SK-N-SH treated with all-trans-retinoic acid at 6 μM for 48 hours (cell line): ENCODE data around the gene PPP1R14B.

Experiments
- ATAC-seq: fragments of 200-7000 bp; cut with Tn5 transposase; 3 replicates; pipeline ENCODE4 v1.9.1; 2020; ENCODE audit warnings: mild to moderate bottlenecking, moderate library complexity
- ARNTL ChIP-seq: fragments of 450-650 bp; formaldehyde crosslinking; IDR thresholded peaks from 2 replicates; pipeline ENCODE4 v1.5.0; 2020; ENCODE audit warnings: low read depth, mild to moderate bottlenecking, moderate library complexity, borderline replicate concordance
- BACH2 ChIP-seq: fragments of 250-450 bp; sonication (Bioruptor Pico); IDR thresholded peaks from 2 replicates; pipeline ENCODE4 v1.9.0; 2021; ENCODE audit warnings: mild to moderate bottlenecking, borderline replicate concordance
- CREB5 ChIP-seq: fragments of 250-450 bp; sonication (Bioruptor Pico); IDR thresholded peaks from 2 replicates; pipeline ENCODE4 v1.5.1; 2020; ENCODE audit warnings: low read depth, mild to moderate bottlenecking, moderate library complexity
- CSDC2 ChIP-seq: fragments of 250-450 bp; sonication (Bioruptor Pico); IDR thresholded peaks from 2 replicates; pipeline ENCODE4 v1.5.0; 2020; ENCODE audit warnings: mild to moderate bottlenecking, moderate library complexity
- ESRRG ChIP-seq: fragments of 250-450 bp; sonication (Bioruptor Pico); IDR thresholded peaks from 2 replicates; pipeline ENCODE4 v1.6.1; 2021; ENCODE audit warnings: mild to moderate bottlenecking
- GLIS3 ChIP-seq: fragments of 250-450 bp; sonication (Bioruptor Pico); IDR thresholded peaks from 2 replicates; pipeline ENCODE4 v1.5.0; 2020; ENCODE audit warnings: mild to moderate bottlenecking, moderate library complexity
- OSR1 ChIP-seq: fragments of 250-450 bp; sonication (Bioruptor Pico); IDR thresholded peaks from 2 replicates; pipeline ENCODE4 v1.8.0; 2022; ENCODE audit warnings: moderate library complexity, mild to moderate bottlenecking, inconsistent platforms
- PATZ1 ChIP-seq: fragments of 250-450 bp; sonication (Bioruptor Pico); IDR thresholded peaks from 2 replicates; pipeline ENCODE4 v1.8.0; 2020; ENCODE audit warnings: mild to moderate bottlenecking, moderate library complexity, borderline replicate concordance
- PPARA ChIP-seq: fragments of 250-450 bp; sonication (Bioruptor Pico); IDR thresholded peaks from 2 replicates; pipeline ENCODE4 v1.5.0; 2020; ENCODE audit warnings: mild to moderate bottlenecking, borderline replicate concordance
- RARB ChIP-seq: fragments of 250-450 bp; sonication (Bioruptor Pico); IDR thresholded peaks from 2 replicates; pipeline ENCODE4 v1.8.0; 2021; ENCODE audit warnings: mild to moderate bottlenecking, moderate library complexity
- SNAI2 ChIP-seq: fragments of 250-450 bp; sonication (Bioruptor Pico); IDR thresholded peaks from 2 replicates; pipeline ENCODE4 v1.5.0; 2020; ENCODE audit warnings: mild to moderate bottlenecking, moderate library complexity
- TCF4 ChIP-seq: fragments of 250-450 bp; sonication (Bioruptor Pico); IDR thresholded peaks from 2 replicates; pipeline ENCODE4 v1.8.0; 2021; ENCODE audit warnings: mild to moderate bottlenecking, moderate library complexity, borderline replicate concordance
- TOX ChIP-seq: fragments of 250-450 bp; sonication (Bioruptor Pico); IDR thresholded peaks from 2 replicates; pipeline ENCODE4 v1.8.0; 2021; ENCODE audit warnings: mild to moderate bottlenecking, moderate library complexity, borderline replicate concordance
- ZC3H10 ChIP-seq: fragments of 250-450 bp; sonication (Bioruptor Pico); IDR thresholded peaks from 2 replicates; pipeline ENCODE4 v1.5.1; 2021; ENCODE audit warnings: mild to moderate bottlenecking, moderate library complexity
- ZFP30 ChIP-seq: fragments of 450-650 bp; formaldehyde crosslinking; IDR thresholded peaks from 2 replicates; pipeline ENCODE4 v1.5.0; 2022; ENCODE audit warnings: mild to moderate bottlenecking, moderate library complexity
- ZNF565 ChIP-seq: fragments of 450-650 bp; formaldehyde crosslinking; conservative IDR thresholded peaks from 2 replicates; pipeline ENCODE4 v1.5.0; 2020; ENCODE audit warnings: low read depth, mild to moderate bottlenecking, moderate library complexity
- ZNF70 ChIP-seq: fragments of 450-650 bp; formaldehyde crosslinking; IDR thresholded peaks from 2 replicates; pipeline ENCODE4 v1.5.0; 2020; ENCODE audit warnings: mild to moderate bottlenecking, moderate library complexity
- ZNF8 ChIP-seq: fragments of 450-650 bp; formaldehyde crosslinking; IDR thresholded peaks from 2 replicates; pipeline ENCODE4 v1.5.0; 2020; ENCODE audit warnings: mild to moderate bottlenecking, moderate library complexity
- TF ChIP-seq, protein P1 (sequence below): fragments of 250-450 bp; sonication (Bioruptor Pico); IDR thresholded peaks from 2 replicates; pipeline ENCODE4 v1.5.1; 2021; ENCODE audit warnings: mild to moderate bottlenecking, moderate library complexity
- TF ChIP-seq, protein P2 (sequence below): fragments of 250-450 bp; sonication (Bioruptor Pico); IDR thresholded peaks from 2 replicates; pipeline ENCODE4 v1.8.0; 2021; ENCODE audit warnings: low read depth, mild to moderate bottlenecking, moderate library complexity, borderline replicate concordance

The PPP1R14B gene

DNA sequence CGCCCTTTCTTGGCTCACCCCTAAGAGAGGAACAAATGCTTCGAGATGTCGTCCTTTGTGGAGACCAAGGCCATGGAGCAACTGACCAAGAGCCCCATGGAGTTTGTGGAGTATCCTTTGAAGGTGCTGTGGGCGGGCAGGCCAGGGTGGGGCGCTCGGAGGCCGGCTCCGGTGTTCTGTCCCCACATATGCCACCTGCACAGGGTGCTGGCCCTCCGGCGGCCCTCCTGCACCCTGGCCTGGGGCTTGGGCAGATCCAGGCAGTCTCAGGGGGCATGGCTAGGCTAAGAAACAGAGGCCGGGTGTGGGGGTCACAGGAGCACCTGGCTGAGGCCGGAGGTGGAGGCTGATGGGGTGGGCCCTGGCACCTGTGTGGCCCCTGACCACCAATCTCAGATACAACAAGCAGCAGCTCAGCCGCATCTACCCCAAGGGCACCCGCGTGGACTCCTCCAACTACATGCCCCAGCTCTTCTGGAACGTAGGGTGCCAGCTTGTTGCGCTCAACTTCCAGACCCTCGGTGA lies 14.9 kb upstream of the PPP1R14B start:
- ATAC-seq = no peak
- TF ChIP-seq PATZ1 (CRISPR knock-in tag) (no peak), RARB (CRISPR knock-in tag) (no peak), ZFP30 (CRISPR knock-in tag) (no peak), BACH2 (CRISPR knock-in tag) (no peak), GLIS3 (no peak)
- TF ChIP-seq, protein P1, sequence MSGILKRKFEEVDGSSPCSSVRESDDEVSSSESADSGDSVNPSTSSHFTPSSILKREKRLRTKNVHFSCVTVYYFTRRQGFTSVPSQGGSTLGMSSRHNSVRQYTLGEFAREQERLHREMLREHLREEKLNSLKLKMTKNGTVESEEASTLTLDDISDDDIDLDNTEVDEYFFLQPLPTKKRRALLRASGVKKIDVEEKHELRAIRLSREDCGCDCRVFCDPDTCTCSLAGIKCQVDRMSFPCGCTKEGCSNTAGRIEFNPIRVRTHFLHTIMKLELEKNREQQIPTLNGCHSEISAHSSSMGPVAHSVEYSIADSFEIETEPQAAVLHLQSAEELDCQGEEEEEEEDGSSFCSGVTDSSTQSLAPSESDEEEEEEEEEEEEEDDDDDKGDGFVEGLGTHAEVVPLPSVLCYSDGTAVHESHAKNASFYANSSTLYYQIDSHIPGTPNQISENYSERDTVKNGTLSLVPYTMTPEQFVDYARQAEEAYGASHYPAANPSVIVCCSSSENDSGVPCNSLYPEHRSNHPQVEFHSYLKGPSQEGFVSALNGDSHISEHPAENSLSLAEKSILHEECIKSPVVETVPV (CRISPR knock-in tag) = no peak

DNA sequence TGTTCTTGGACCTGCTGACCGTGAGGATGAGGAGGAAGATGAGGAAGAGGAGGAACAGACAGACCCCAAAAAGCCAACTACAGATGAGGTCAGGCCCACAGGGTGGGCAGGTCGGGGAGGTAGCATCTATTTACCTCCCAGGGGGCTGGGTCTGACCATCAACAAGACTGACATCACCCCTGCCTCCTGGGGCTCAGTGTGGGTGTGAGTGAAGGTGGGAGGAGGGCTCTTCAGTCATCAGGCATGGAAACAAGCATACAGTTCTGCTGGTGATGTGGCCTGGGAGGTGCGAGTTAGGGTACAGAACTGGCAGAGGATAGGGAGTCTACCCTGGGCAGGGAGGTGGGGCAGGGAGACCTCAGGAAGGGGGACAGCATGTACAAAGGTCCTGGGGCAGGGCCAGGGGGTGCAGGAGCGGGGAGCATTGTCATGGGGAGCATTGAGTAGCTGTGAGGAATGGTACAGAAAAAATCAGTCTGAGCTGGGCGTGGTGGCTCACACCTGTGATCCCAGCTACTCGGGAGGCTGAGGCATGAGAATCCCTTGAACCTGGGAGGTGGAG lies 13.5 kb upstream of the PPP1R14B start:
- TF ChIP-seq CREB5 (CRISPR knock-in tag) (no peak), BACH2 (CRISPR knock-in tag) (no peak), TOX (no peak), PPARA (no peak), OSR1 (CRISPR knock-in tag) (no peak), GLIS3 (no peak), CSDC2 (CRISPR knock-in tag) (no peak)
- TF ChIP-seq, protein P2, sequence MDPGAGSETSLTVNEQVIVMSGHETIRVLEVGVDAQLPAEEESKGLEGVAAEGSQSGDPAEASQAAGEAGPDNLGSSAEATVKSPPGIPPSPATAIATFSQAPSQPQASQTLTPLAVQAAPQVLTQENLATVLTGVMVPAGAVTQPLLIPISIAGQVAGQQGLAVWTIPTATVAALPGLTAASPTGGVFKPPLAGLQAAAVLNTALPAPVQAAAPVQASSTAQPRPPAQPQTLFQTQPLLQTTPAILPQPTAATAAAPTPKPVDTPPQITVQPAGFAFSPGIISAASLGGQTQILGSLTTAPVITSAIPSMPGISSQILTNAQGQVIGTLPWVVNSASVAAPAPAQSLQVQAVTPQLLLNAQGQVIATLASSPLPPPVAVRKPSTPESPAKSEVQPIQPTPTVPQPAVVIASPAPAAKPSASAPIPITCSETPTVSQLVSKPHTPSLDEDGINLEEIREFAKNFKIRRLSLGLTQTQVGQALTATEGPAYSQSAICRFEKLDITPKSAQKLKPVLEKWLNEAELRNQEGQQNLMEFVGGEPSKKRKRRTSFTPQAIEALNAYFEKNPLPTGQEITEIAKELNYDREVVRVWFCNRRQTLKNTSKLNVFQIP (CRISPR knock-in tag) = no peak
- ATAC-seq = no peak

- ATAC-seq = no peak
- no peak for TF ChIP-seq CSDC2 (CRISPR knock-in tag)
- TF ChIP-seq, protein P2 (CRISPR knock-in tag) = no peak
Observed at GRCh38 chr11:64259533-64260067, 12.9 kb upstream of the PPP1R14B start.

DNA sequence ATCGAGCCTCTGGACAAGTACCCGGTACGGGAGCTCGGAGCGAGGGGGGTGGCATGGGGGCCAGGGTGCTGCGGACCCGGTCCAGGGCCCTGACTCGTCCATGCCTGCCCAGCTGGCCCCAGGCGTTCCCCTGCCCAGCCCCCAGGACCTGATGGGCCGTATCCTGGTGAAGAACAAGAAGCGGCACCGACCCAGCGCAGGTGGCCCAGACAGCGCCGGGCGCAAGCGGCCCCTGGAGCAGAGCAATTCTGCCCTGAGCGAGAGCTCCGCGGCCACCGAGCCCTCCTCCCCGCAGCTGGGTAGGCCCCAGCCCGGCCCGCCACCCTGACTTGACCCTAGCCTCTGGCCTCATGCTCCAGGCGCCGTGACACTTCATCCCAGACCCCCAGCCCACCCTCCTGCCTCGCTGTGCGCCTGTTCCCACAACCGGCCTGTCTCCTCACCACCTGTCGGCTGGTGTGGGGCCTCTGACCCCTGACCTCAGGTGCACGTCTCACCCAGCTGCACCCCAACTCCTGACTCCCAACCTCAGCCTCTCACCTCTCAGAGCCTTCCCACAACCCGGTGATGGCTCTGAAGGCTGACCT lies 12.3 kb upstream of the PPP1R14B start:
- ATAC-seq = no peak
- TF ChIP-seq PPARA (no peak), BACH2 (CRISPR knock-in tag) (no peak), CSDC2 (CRISPR knock-in tag) (no peak), ZNF70 (CRISPR knock-in tag) (no peak), SNAI2 (CRISPR knock-in tag) (no peak), GLIS3 (no peak), ZNF565 (CRISPR knock-in tag) (no peak), ZC3H10 (CRISPR knock-in tag) (no peak), ARNTL (CRISPR knock-in tag) (no peak), TCF4 (no peak), ZNF8 (CRISPR knock-in tag) (no peak), TOX (no peak), PATZ1 (CRISPR knock-in tag) (no peak), ESRRG (CRISPR knock-in tag) (no peak), CREB5 (CRISPR knock-in tag) (no peak)
- TF ChIP-seq, protein P1 (CRISPR knock-in tag) = no peak
